Measurements from ENCODE around the gene KMT2C. TPM values are rescaled to one million over a fixed set of nuclear protein-coding genes. Genes with fewer than 3 reads are reported as not detected.

KMT2C gene
- total RNA-seq, 3 donors from 2014 or later (not counting 1 experiment from before 2014, with no cell fraction given): 159 to 177 (median 167) TPM

- Mint-ChIP-seq H3K4me3 (no peak overlapping the region), H3K4me1 (peaks cover 64 to 72% of the 10 kb centered on the region in 2 donors)
- 97% methylated on average over 32 of the region's 32 CpGs for WGBS (ENCODE audit: insufficient coverage)
Measured at GRCh38 chr7:152366662-152367061, 69.1 kb downstream of the KMT2C start.

GRCh38 chr7:152365982-152366603 lies 69.7 kb downstream of the KMT2C start:
- Mint-ChIP-seq H3K4me3 (no peak overlapping the region), H3K36me3 (no peaks in the 10 kb centered on the region)

More at GRCh38 chr7:152366662-152367061, 69.1 kb downstream of the KMT2C start:
- Mint-ChIP-seq H3K27ac (no peak overlapping the region), H3K27me3 (ENCODE audit: low read depth in 2 of 2) (no peaks in the 10 kb centered on the region), H3K9me3 (peaks cover 2% of the 10 kb centered on the region in 2 donors), H3K36me3 (no peaks in the 10 kb centered on the region)
- no peaks in the 10 kb centered on the region for H3K27me3 ChIP-seq (ENCODE audit: control insufficient read depth, insufficient read depth, low read length)
- H3K9me3 ChIP-seq (ENCODE audit: control insufficient read depth, insufficient read depth, low read length): no peaks in the 10 kb centered on the region
- no peaks in the 10 kb centered on the region for H3K36me3 ChIP-seq (ENCODE audit: control insufficient read depth, insufficient read depth, low read length)
- no peak overlapping the region for H3K27ac ChIP-seq (ENCODE audit: low read length)
- H3K4me3 ChIP-seq (ENCODE audit: low read length): no peak overlapping the region
- peaks cover 7% of the 10 kb centered on the region for H3K4me1 ChIP-seq (ENCODE audit: control insufficient read depth, insufficient read depth, low read length)
- TF ChIP-seq CTCF (IDR thresholded peaks at IDR 0.05): no peak
- intact Hi-C loops (cut with micrococcal nuclease): no loop called here
- no peak for ATAC-seq
- DNase-seq: no peak

GRCh38 chr7:152363798-152364197 lies 72.0 kb downstream of the KMT2C start:
- H3K27ac ChIP-seq (ENCODE audit: low read length): no peak overlapping the region
- peaks cover 4% of the 10 kb centered on the region for H3K4me1 ChIP-seq (ENCODE audit: control insufficient read depth, insufficient read depth, low read length)
- H3K9me3 ChIP-seq (ENCODE audit: control insufficient read depth, insufficient read depth, low read length): no peaks in the 10 kb centered on the region
- H3K4me3 Mint-ChIP-seq: no peak overlapping the region
- DNase-seq (no peak), ATAC-seq (peak in 1 of 3 donors; percentile 49)
- 89% methylated on average over 1 of the region's 1 CpG for WGBS (ENCODE audit: insufficient coverage)
- intact Hi-C loops (cut with micrococcal nuclease): no loop called here
- H3K9me3 Mint-ChIP-seq: peaks cover 0 to 2% of the 10 kb centered on the region in 2 donors
- no peaks in the 10 kb centered on the region for H3K27me3 ChIP-seq (ENCODE audit: control insufficient read depth, insufficient read depth, low read length)
- H3K36me3 ChIP-seq (ENCODE audit: control insufficient read depth, insufficient read depth, low read length): no peaks in the 10 kb centered on the region
- H3K36me3 Mint-ChIP-seq: no peaks in the 10 kb centered on the region
- no peaks in the 10 kb centered on the region for H3K27me3 Mint-ChIP-seq (ENCODE audit: low read depth in 2 of 2)
- peak overlapping the region in 1 of 2 donors; percentile 35 for H3K27ac Mint-ChIP-seq
- peaks cover 49 to 50% of the 10 kb centered on the region in 2 donors for H3K4me1 Mint-ChIP-seq
- H3K4me3 ChIP-seq (ENCODE audit: low read length): no peak overlapping the region
- TF ChIP-seq CTCF (IDR thresholded peaks at IDR 0.05): no peak

More at GRCh38 chr7:152365982-152366603, 69.7 kb downstream of the KMT2C start:
- Mint-ChIP-seq H3K27ac (peak overlapping the region in 1 of 2 donors; percentile 30), H3K9me3 (peaks cover 0 to 2% of the 10 kb centered on the region in 2 donors), H3K27me3 (ENCODE audit: low read depth in 2 of 2) (no peaks in the 10 kb centered on the region), H3K4me1 (peaks cover 61 to 68% of the 10 kb centered on the region in 2 donors)
- no peak overlapping the region for H3K27ac ChIP-seq (ENCODE audit: low read length)
- ATAC-seq (no peak), DNase-seq (no peak)
- WGBS (ENCODE audit: insufficient coverage): 97% methylated on average over 4 of the region's 6 CpGs
- no peak for TF ChIP-seq CTCF (IDR thresholded peaks at IDR 0.05)
- no peaks in the 10 kb centered on the region for H3K36me3 ChIP-seq (ENCODE audit: control insufficient read depth, insufficient read depth, low read length)
- peaks cover 4% of the 10 kb centered on the region for H3K4me1 ChIP-seq (ENCODE audit: control insufficient read depth, insufficient read depth, low read length)
- H3K9me3 ChIP-seq (ENCODE audit: control insufficient read depth, insufficient read depth, low read length): no peaks in the 10 kb centered on the region
- intact Hi-C loops (cut with micrococcal nuclease): no loop called here
- no peaks in the 10 kb centered on the region for H3K27me3 ChIP-seq (ENCODE audit: control insufficient read depth, insufficient read depth, low read length)
- no peak overlapping the region for H3K4me3 ChIP-seq (ENCODE audit: low read length)

All from natural killer cell (primary cell).